NT2/D1 (cell line): ENCODE data around the gene MOB3B.

ENCODE experiments used
- SUZ12 ChIP-seq: IDR thresholded peaks from 2 replicates; pipeline ENCODE4 v1.6.1; 2011; ENCODE audit not compliant: insufficient read length, insufficient read depth; ENCODE audit errors: extremely low read depth
- YY1 ChIP-seq: IDR thresholded peaks from 2 replicates; pipeline ENCODE4 v1.6.1; 2011; ENCODE audit not compliant: insufficient read length, insufficient read depth
- ZNF274 ChIP-seq: IDR thresholded peaks from 2 replicates; pipeline ENCODE4 v1.6.1; 2011; ENCODE audit warnings: mild to moderate bottlenecking, low read depth, low read length

GRCh38 chr9:27473111-27473529 is 56.5 kb downstream of the MOB3B start:
- TF ChIP-seq YY1 (no peak), ZNF274 (no peak), SUZ12 (no peak)
